HG02642 (cell line): ENCODE measurements around the gene DDHD1.
A peak's percentile ranks its signal among the peaks of the same experiment; 100 is the strongest.
"Not testable (repeated sequence)": the region's sequence is repeated elsewhere in the genome, so short reads cannot be mapped to it uniquely, and the experiment has no call there.

Experiments used
- ATAC-seq: cut with Tn5 transposase; IDR thresholded peaks from one replicate; pipeline ENCODE4 v1.9.1; 2021; ENCODE audit warnings: mild to moderate bottlenecking; ENCODE audit not compliant: unreplicated experiment, poor library complexity

Gene DDHD1

GRCh38 chr14:53152184-53152886 is 788 bp downstream of the DDHD1 start:
- ATAC-seq, result peak; percentile 28

GRCh38 chr14:53151523-53152183 is 1.5 kb downstream of the DDHD1 start:
- ATAC-seq, result no peak

GRCh38 chr14:53149668-53150316 is 3.3 kb downstream of the DDHD1 start:
- no peak for ATAC-seq

DNA sequence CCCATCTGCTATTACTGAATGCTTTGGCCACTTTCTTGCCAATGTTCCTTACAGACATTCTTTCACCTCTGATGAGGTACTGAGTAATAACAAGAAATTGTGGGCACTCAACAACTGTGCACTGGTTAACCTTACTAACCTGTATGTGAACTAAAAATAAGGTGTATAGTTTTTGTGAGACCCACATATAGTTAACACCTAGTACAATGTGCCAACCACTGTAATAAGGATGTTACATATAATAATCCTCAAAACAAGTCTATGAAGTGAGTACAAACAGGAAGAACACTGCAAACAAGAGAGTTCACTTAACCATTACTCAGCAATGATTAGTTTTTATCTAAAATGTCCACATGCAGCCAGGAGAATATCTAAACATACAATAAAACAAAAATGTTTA is 4.5 kb downstream of the DDHD1 start:
- ATAC-seq, result no peak

GRCh38 chr14:53147893-53148292 is 5.2 kb downstream of the DDHD1 start:
- ATAC-seq, result no peak

DNA sequence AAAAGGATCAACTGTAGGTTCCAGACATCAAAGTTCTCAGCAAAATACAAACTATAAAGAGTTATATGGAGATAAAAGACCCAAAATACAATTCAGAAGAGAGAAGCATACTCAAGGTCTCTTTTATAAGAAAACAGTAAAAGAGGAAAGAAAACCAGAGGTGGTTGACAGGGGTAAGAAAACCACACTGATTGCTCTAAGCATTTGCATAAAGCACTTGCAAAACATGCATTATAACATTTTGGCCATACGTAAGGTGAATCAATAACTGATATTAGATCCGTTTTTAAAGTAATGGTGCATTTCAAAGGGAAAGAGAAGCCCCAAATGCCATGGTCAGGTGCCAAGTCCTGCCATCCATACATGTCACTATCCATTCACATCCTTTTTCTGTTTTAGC is 5.9 kb downstream of the DDHD1 start:
- peak; percentile 40 for ATAC-seq

GRCh38 chr14:53146739-53147138 is 6.4 kb downstream of the DDHD1 start:
- ATAC-seq, result no peak

DNA sequence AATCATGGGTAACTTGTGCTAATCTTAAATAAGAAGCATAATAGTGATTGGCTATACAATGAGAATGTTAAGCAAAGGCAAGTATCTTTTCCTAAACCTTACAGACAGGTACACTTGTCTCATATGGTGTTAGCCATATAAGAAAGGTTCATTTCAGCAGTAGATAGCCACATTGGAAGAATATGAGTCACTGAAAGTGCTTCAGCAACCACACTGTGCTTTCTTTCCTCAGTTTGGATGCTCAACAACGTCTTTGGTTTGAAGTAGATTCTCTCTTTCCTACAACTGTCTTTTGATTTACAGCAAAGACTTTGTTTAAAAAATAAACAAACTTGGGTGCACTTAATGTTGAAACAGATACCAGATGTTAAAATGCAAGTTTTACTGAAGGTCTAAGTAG is 8.9 kb downstream of the DDHD1 start:
- peak; percentile 73 for ATAC-seq

DNA sequence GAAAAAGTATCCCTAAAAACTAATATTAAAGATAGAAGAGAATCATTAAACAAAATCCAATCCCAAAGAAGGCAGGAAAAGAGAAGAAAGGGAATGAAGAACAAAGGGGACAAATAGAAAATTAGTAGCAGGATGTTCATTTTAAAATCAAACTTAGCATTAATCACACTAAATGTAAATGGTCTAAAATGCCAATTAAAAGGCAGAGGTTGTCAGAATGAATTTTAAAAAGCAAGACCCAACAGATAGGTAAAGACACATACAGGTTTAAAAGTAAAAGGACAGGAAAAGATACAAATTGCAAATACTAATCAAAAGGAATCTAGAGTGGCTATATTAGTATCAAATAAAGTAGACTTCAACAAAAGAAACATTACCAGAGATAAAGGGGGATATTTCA is 12.5 kb downstream of the DDHD1 start:
- no peak for ATAC-seq

GRCh38 chr14:53137568-53138203 is 15.4 kb downstream of the DDHD1 start:
- ATAC-seq, result no peak

- not testable (repeated sequence) for ATAC-seq
Observed at GRCh38 chr14:53130491-53130890, 22.6 kb downstream of the DDHD1 start.

GRCh38 chr14:53128303-53129028 is 24.7 kb downstream of the DDHD1 start:
- ATAC-seq, result no peak

DNA sequence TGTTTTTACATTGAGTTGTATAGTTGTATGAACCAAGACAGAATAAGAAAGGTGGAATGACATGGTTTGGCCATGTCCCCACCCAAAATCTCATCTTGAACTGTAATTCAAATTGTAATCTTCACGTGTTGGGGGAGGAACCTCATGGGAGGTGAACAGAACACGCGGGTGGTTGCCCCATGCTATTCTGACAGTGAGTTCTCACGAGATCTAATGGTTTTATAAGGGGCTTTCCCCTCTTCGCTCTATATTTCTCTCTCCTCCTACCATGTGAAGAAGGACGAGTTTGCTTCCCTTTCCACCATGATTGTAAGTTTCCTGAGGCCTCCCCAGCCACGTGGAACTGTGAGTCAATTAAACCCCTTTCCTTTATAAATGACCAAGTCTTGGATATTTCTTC is 25.3 kb downstream of the DDHD1 start:
- ATAC-seq, result no peak

DNA sequence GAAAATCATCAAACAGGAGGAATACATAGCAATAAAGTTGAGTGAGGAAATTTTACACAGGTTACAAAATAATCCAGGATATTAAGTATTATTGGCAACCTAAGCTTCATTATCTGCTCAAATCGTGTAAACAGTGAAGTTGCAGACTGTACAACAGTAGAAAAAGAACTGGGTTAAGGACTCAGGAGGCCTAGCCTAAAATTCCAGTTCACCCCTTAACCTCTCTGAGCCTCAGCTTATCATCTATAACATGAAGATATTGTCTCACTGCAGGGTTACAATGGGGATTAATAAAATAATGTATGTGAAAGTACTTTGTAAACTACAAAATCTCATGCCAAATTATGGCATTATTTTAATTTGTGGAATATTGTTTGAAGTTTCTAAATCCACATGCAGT is 26.0 kb downstream of the DDHD1 start:
- no peak for ATAC-seq

GRCh38 chr14:53126731-53127130 is 26.4 kb downstream of the DDHD1 start:
- ATAC-seq, result no peak

GRCh38 chr14:53124786-53125185 is 28.3 kb downstream of the DDHD1 start:
- ATAC-seq, result no peak

DNA sequence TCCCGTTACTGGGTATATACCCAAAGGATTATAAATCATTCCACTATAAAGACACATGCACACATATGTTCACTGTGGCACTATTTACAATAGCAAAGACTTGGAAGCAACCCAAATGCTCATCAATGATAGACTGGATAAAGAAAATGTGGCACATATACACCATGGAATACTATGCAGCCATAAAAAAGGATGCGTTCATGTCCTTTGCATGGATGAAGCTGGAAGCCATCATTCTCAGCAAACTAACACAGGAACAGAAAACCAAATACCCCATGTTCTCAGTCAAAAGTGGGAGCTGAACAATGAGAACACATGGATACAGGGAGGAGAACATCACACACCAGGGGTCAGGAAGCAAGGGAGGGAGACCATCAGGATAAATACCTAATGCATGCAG is 31.7 kb downstream of the DDHD1 start:
- not testable (repeated sequence) for ATAC-seq

- not testable (repeated sequence) for ATAC-seq
Observed at GRCh38 chr14:53117479-53117878, 35.6 kb downstream of the DDHD1 start.

GRCh38 chr14:53113989-53114388 is 39.1 kb downstream of the DDHD1 start:
- no peak for ATAC-seq

GRCh38 chr14:53110096-53110495 is 43.0 kb downstream of the DDHD1 start:
- no peak for ATAC-seq
